Ovary (tissue), 3 donors: Measurements from ENCODE around the gene OR10J5.

ENCODE experiments used
- CTCF ChIP-seq, 3 donors: fragments of 450-650 bp in 2 of 3; fragments of 200-600 bp in 1 of 3; IDR thresholded peaks; one replicate each; pipeline versions ENCODE4 v1.5.1 to v1.8.0; 2016 to 2022; ENCODE audit warnings: antibody characterized with exemption in 3 of 3, mild to moderate bottlenecking in 1 of 3
- EP300 ChIP-seq: sonication (generic); formaldehyde crosslinking; IDR thresholded peaks from one replicate; pipeline ENCODE4 v1.6.1; 2017; ENCODE audit warnings: antibody characterized with exemption
- donor health status: DM: no; HTN: no; CAD: no.

DNA sequence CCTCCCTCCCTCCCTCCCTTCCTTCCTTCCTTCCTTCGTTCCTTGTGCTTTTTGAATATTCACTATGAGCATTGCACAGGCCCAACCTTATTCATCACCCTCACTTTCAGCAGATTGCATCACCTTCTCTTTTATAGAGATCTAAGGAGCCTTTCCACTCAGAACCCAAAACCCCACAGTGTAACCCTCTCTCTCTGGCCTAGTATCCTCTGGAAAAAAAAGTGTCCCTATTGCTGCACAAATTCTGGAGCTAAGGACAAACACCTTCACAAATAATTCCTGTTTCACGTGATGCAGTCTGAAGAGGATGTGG is 25.6 kb downstream of the OR10J5 start:
- no peak for TF ChIP-seq CTCF (IDR thresholded peaks at IDR 0.05)
- TF ChIP-seq EP300 = no peak
